Spleen (tissue), 11 donors: Measurements from ENCODE around the gene TRIM22. TPM values are rescaled to one million over a fixed set of nuclear protein-coding genes. Genes with fewer than 3 reads are reported as not detected.
A peak's percentile ranks its signal among the peaks of the same experiment; 100 is the strongest.

Source experiments
- DNase-seq: peaks from one replicate; pipeline ENCODE4 v3.0.0-alpha.2; 2020
- H3K27ac ChIP-seq, 8 donors: fragments of 200-600 bp; sonication (generic) in 7 of 8; 1 replicate in 4 of 8; 2 replicates in 4 of 8; pipeline versions ENCODE4 v1.5.0 to v1.8.0; 2016 to 2021; ENCODE audit warnings: inconsistent platforms in 4 of 8, mild to moderate bottlenecking in 4 of 8, moderate library complexity in 1 of 8
- H3K27me3 ChIP-seq, 7 donors: fragments of 200-600 bp; sonication (generic) in 6 of 7; replicated peaks in 1 of 7; 1 replicate in 4 of 7; 2 replicates in 3 of 7; pipeline versions ENCODE4 v1.5.0 to v1.8.0; 2016 to 2021; ENCODE audit warnings: inconsistent platforms in 3 of 7, mild to moderate bottlenecking in 1 of 7
- H3K36me3 ChIP-seq, 6 donors: fragments of 200-600 bp; sonication (generic) in 5 of 6; 1 replicate in 4 of 6; 2 replicates in 2 of 6; pipeline versions ENCODE4 v1.5.0 to v1.8.0; 2016 to 2021; ENCODE audit warnings: inconsistent platforms in 2 of 6
- H3K4me1 ChIP-seq, 6 donors: fragments of 200-600 bp; sonication (generic) in 5 of 6; 1 replicate in 3 of 6; 2 replicates in 3 of 6; pipeline versions ENCODE4 v1.5.0 to v1.8.0; 2016 to 2021; ENCODE audit warnings: inconsistent platforms in 3 of 6
- H3K4me3 ChIP-seq, 8 donors: fragments of 200-600 bp; sonication (generic) in 7 of 8; 1 replicate in 4 of 8; 2 replicates in 4 of 8; pipeline versions ENCODE4 v1.5.0 to v1.8.0; 2016 to 2021; ENCODE audit warnings: inconsistent platforms in 4 of 8, mild to moderate bottlenecking in 4 of 8, moderate library complexity in 2 of 8
- H3K9me3 ChIP-seq, 8 donors: fragments of 200-600 bp; sonication (generic) in 7 of 8; 1 replicate in 4 of 8; 2 replicates in 4 of 8; pipeline versions ENCODE4 v1.5.0 to v1.8.0; 2016 to 2021; ENCODE audit warnings: inconsistent platforms in 4 of 8
- CTCF ChIP-seq, 11 experiments: fragments of 200-600 bp in 7 of 11; fragments of 450-650 bp in 4 of 11; sonication (generic) in 4 of 11; IDR thresholded peaks in 8 of 11; conservative IDR thresholded peaks in 3 of 11; 1 replicate in 7 of 11; 2 replicates in 4 of 11; pipeline versions ENCODE4 v1.4.0 to v1.8.0; 2016 to 2021; ENCODE audit warnings: antibody characterized with exemption in 11 of 11, inconsistent platforms in 4 of 11, mild to moderate bottlenecking in 1 of 11
- POLR2A ChIP-seq, 3 donors: fragments of 450-650 bp; IDR thresholded peaks; one replicate each; pipeline ENCODE4 v1.5.1; 2017; ENCODE audit warnings: antibody characterized with exemption in 3 of 3, mild to moderate bottlenecking in 1 of 3
- POLR2AphosphoS5 ChIP-seq, 3 donors: sonication (generic); formaldehyde crosslinking; IDR thresholded peaks; one replicate each; pipeline ENCODE4 v1.5.1; 2017; ENCODE audit warnings: antibody characterized with exemption in 3 of 3
- WGBS, 5 donors: extraction: QIAGEN DNeasy Blood & Tissue Kit in 3 of 5; methylation state at CpG; one replicate each; pipeline versions ENCODE4 v1.1.5 to v1.1.7; 2013 to 2018; 5-methylcytosine and 5-hydroxymethylcytosine counted together
- intact Hi-C: fragments of 100-400 bp; cut with DNase I; formaldehyde crosslinking; loops from one replicate; pipeline ENCODE4 v1.15.0; 2023; ENCODE audit warnings: low total_unique reads
- polyA plus RNA-seq, 3 donors: library from polyadenylated mRNA; stranded (reverse); fragments of 200-250 nt; gene quantifications; one replicate each; pipeline ENCODE4 v1.2.1, GENCODE V29; 2013
- total RNA-seq, 7 donors: library from RNA; depleted of rRNA in 3 of 7; stranded (reverse); fragments of >200 nt in 3 of 7; fragmentation: NEBNext Ultra II Directional in 4 of 7; extraction: Animal tissue kit (Norgen Biotek cat#: 25700) in 4 of 7; gene quantifications; one replicate each; pipeline versions ENCODE4 v1.1.0 to v1.2.1, GENCODE V29; 2016 to 2021
- donor health status: healthy with polysubstance abuse.
- donor health status: DM: no; HTN: no; CAD: no; lungs with moderate emphysema.
- donor health status: DM: no; HTN: no; CAD: no.
- donor health status: Bipolar disorder and iron deficiency.
- donor health status: healthy.
- donor health status: DM: no; HTN: no; CAD: no.
- donor health status: DM: yes; HTN: yes; CAD: no.

Gene TRIM22
- total and polyA plus RNA-seq, 10 donors = 152 to 336 (median 253) TPM

GRCh38 chr11:5684646-5685362 is 4.8 kb upstream of the TRIM22 start, which contains the start of gene TRIM5:
Gene TRIM5 (minus strand): TSS chr11:5685074. CDS start chr11:5680177, 4,897 bp downstream.
- no peaks in the 10 kb centered on the region for H3K9me3 ChIP-seq
- peak in 1 of 3 donors; percentile 23 for TF ChIP-seq POLR2A (IDR thresholded peaks at IDR 0.05)
- TF ChIP-seq POLR2AphosphoS5 (IDR thresholded peaks at IDR 0.05) = peak in 2 of 3 donors; percentile 77 to 84
- TF ChIP-seq CTCF (IDR thresholded peaks at IDR 0.05 in 8 of 11, conservative IDR thresholded peaks at IDR 0.05 in 3 of 11) = peak; percentile 32 to 79 (median 64)
- H3K36me3 ChIP-seq = peaks cover 0 to 19% (median 8%) of the 10 kb centered on the region in 6 donors
- WGBS, 5 donors = 1 to 3% (median 2%) methylated on average over 13 of the region's 13 CpGs
- H3K27me3 ChIP-seq = no peaks in the 10 kb centered on the region
- peaks cover 12 to 76% (median 43%) of the 10 kb centered on the region in 6 donors for H3K4me1 ChIP-seq
- peak within 1 kb of the TSS; percentile 81 to 97 (median 92) for H3K27ac ChIP-seq
- intact Hi-C loops = no loop called here
- DNase-seq = peak; percentile 91
- H3K4me3 ChIP-seq = peak within 1 kb of the TSS; percentile 44 to 76 (median 58)

- Histone ChIP-seq H3K27ac (peak overlapping the region in 1 of 8 donors; percentile 93), H3K4me3 (no peak overlapping the region), H3K36me3 (peaks cover 0 to 3% (median 0%) of the 10 kb centered on the region in 6 donors), H3K4me1 (peaks cover 12 to 66% (median 40%) of the 10 kb centered on the region in 6 donors), H3K9me3 (no peaks in the 10 kb centered on the region), H3K27me3 (no peaks in the 10 kb centered on the region)
- DNase-seq = no peak
- intact Hi-C loops = no loop called here
- TF ChIP-seq CTCF (IDR thresholded peaks at IDR 0.05 in 8 of 11, conservative IDR thresholded peaks at IDR 0.05 in 3 of 11) (no peak), POLR2A (IDR thresholded peaks at IDR 0.05) (no peak), POLR2AphosphoS5 (IDR thresholded peaks at IDR 0.05) (no peak)
- 93 to 98% (median 96%) methylated on average over 4 of the region's 4 CpGs for WGBS, 5 donors
These were observed 3.2 kb upstream of the TRIM22 start for GRCh38 chr11:5686426-5686825.

- intact Hi-C loops = no loop called here
- no peak for TF ChIP-seq POLR2AphosphoS5 (IDR thresholded peaks at IDR 0.05)
- no peak for TF ChIP-seq POLR2A (IDR thresholded peaks at IDR 0.05)
- TF ChIP-seq CTCF (IDR thresholded peaks at IDR 0.05 in 8 of 11, conservative IDR thresholded peaks at IDR 0.05 in 3 of 11) = no peak
These were observed 1.1 kb upstream of the TRIM22 start for GRCh38 chr11:5688482-5688881.

GRCh38 chr11:5690216-5690615 is 626 bp downstream of the TRIM22 start:
- intact Hi-C loops = loop anchor here (10.0 kb wide), 1 partner anchor 65 kb away; the partner anchor contains the start of gene TRIM34
- Histone ChIP-seq H3K4me1 (peaks cover 25 to 68% (median 47%) of the 10 kb centered on the region in 6 donors), H3K27ac (peak overlapping the region; percentile 87 to 97 (median 95)), H3K4me3 (peak overlapping the region; percentile 41 to 74 (median 70)), H3K27me3 (no peaks in the 10 kb centered on the region), H3K9me3 (no peaks in the 10 kb centered on the region), H3K36me3 (peaks cover 0 to 23% (median 0%) of the 10 kb centered on the region in 6 donors)
- DNase-seq = no peak
- WGBS, 5 donors = 0 to 2% (median 1%) methylated on average over 5 of the region's 5 CpGs
- TF ChIP-seq POLR2A (IDR thresholded peaks at IDR 0.05) = peak in 1 of 3 donors; percentile 37
- TF ChIP-seq POLR2AphosphoS5 (IDR thresholded peaks at IDR 0.05) = no peak

More at GRCh38 chr11:5688482-5688881, 1.1 kb upstream of the TRIM22 start:
- no peaks in the 10 kb centered on the region for H3K9me3 ChIP-seq
- peak overlapping the region; percentile 87 to 97 (median 95) for H3K27ac ChIP-seq
- H3K27me3 ChIP-seq = no peaks in the 10 kb centered on the region
- peaks cover 0 to 8% (median 0%) of the 10 kb centered on the region in 6 donors for H3K36me3 ChIP-seq
- WGBS, 5 donors = 83 to 100% (median 91%) methylated on average over 1 of the region's 1 CpG
- H3K4me3 ChIP-seq = no peak overlapping the region
- DNase-seq = no peak
- H3K4me1 ChIP-seq = peaks cover 12 to 67% (median 42%) of the 10 kb centered on the region in 6 donors
